ENCODE data around the gene DYNLRB1. TPM values are rescaled to one million over a fixed set of nuclear protein-coding genes. Genes with fewer than 3 reads are reported as not detected.
A peak's percentile ranks its signal among the peaks of the same experiment; 100 is the strongest.

DYNLRB1 gene
- total and polyA plus RNA-seq, 2 of the 13 experiments (the other 11 are each of a cell fraction or from before 2014, with no cell fraction given): 140 to 244 TPM

DNA sequence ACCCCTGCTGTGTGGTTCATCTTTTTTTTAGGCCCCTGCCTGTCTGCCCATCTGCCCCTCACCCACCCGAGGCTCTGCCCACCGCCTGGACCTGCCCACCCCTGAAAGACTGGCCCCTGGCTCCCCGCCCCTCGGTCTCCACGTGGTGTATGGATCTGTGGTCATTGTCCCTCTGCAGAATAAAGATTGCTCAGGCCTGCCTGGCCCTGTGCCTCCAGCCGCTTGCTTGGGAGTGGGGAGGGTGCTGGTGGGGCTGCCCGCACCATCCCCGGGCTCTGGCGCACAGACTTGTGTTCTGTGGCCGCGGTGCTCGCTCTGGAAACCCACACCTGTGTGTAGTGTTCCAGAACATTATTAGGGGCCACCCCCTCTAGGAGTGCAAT, 43.9 kb downstream of the DYNLRB1 start:
- H3K4me1 ChIP-seq (ENCODE audit: insufficient read depth, low read length): no peaks in the 10 kb centered on the region
- H3K9me3 ChIP-seq (ENCODE audit: low read length): no peaks in the 10 kb centered on the region
- intact Hi-C loops (cut with micrococcal nuclease; ENCODE audit: unreplicated experiment): no loop called here
- no peak overlapping the region for H3K4me3 ChIP-seq (replicated peaks in 1 of 3; ENCODE audit: insufficient read depth in 1 of 3, low read depth in 2 of 3, low read length in 3 of 3)
- no TSS peak for BruUV-seq (replicated peaks)
- H3K9ac ChIP-seq (ENCODE audit: insufficient read depth, low read depth, low read length): no peak overlapping the region
- DNase-seq (ENCODE audit: low spot score): no peak
- no peak overlapping the region for H3K27ac ChIP-seq (ENCODE audit: extremely low read length, insufficient read depth, low read length)
- no peak overlapping the region for H3K4me2 ChIP-seq (ENCODE audit: low read depth, low read length)
- peaks cover 15 to 24% of the 10 kb centered on the region in 2 experiments; a peak in 4 of 5 replicates for H3K36me3 ChIP-seq (replicated peaks in 1 of 2; ENCODE audit: control insufficient read depth in 1 of 2, insufficient read depth in 2 of 2, low read length in 2 of 2)
- CTCF ChIA-PET (ENCODE audit: low intra/inter-chr PET ratio, low total read pairs): no interaction called here
- TF ChIP-seq, protein P1, sequence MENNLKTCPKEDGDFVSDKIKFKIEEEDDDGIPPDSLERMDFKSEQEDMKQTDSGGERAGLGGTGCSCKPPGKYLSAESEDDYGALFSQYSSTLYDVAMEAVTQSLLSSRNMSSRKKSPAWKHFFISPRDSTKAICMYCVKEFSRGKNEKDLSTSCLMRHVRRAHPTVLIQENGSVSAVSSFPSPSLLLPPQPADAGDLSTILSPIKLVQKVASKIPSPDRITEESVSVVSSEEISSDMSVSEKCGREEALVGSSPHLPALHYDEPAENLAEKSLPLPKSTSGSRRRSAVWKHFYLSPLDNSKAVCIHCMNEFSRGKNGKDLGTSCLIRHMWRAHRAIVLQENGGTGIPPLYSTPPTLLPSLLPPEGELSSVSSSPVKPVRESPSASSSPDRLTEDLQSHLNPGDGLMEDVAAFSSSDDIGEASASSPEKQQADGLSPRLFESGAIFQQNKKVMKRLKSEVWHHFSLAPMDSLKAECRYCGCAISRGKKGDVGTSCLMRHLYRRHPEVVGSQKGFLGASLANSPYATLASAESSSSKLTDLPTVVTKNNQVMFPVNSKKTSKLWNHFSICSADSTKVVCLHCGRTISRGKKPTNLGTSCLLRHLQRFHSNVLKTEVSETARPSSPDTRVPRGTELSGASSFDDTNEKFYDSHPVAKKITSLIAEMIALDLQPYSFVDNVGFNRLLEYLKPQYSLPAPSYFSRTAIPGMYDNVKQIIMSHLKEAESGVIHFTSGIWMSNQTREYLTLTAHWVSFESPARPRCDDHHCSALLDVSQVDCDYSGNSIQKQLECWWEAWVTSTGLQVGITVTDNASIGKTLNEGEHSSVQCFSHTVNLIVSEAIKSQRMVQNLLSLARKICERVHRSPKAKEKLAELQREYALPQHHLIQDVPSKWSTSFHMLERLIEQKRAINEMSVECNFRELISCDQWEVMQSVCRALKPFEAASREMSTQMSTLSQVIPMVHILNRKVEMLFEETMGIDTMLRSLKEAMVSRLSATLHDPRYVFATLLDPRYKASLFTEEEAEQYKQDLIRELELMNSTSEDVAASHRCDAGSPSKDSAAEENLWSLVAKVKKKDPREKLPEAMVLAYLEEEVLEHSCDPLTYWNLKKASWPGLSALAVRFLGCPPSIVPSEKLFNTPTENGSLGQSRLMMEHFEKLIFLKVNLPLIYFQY (CRISPR knock-in tag; IDR thresholded peaks at IDR 0.05; ENCODE audit: borderline replicate concordance): no peak
- TF ChIP-seq, protein P2, sequence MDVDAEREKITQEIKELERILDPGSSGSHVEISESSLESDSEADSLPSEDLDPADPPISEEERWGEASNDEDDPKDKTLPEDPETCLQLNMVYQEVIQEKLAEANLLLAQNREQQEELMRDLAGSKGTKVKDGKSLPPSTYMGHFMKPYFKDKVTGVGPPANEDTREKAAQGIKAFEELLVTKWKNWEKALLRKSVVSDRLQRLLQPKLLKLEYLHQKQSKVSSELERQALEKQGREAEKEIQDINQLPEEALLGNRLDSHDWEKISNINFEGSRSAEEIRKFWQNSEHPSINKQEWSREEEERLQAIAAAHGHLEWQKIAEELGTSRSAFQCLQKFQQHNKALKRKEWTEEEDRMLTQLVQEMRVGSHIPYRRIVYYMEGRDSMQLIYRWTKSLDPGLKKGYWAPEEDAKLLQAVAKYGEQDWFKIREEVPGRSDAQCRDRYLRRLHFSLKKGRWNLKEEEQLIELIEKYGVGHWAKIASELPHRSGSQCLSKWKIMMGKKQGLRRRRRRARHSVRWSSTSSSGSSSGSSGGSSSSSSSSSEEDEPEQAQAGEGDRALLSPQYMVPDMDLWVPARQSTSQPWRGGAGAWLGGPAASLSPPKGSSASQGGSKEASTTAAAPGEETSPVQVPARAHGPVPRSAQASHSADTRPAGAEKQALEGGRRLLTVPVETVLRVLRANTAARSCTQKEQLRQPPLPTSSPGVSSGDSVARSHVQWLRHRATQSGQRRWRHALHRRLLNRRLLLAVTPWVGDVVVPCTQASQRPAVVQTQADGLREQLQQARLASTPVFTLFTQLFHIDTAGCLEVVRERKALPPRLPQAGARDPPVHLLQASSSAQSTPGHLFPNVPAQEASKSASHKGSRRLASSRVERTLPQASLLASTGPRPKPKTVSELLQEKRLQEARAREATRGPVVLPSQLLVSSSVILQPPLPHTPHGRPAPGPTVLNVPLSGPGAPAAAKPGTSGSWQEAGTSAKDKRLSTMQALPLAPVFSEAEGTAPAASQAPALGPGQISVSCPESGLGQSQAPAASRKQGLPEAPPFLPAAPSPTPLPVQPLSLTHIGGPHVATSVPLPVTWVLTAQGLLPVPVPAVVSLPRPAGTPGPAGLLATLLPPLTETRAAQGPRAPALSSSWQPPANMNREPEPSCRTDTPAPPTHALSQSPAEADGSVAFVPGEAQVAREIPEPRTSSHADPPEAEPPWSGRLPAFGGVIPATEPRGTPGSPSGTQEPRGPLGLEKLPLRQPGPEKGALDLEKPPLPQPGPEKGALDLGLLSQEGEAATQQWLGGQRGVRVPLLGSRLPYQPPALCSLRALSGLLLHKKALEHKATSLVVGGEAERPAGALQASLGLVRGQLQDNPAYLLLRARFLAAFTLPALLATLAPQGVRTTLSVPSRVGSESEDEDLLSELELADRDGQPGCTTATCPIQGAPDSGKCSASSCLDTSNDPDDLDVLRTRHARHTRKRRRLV (CRISPR knock-in tag; IDR thresholded peaks at IDR 0.05): no peak
- TF ChIP-seq ZNF558 (CRISPR knock-in tag; IDR thresholded peaks at IDR 0.05; ENCODE audit: borderline replicate concordance) (0 out of 2 replicates have a peak, but pooled peaks have one; percentile 43), ZNF790 (CRISPR knock-in tag; IDR thresholded peaks at IDR 0.05; ENCODE audit: borderline replicate concordance) (no peak), ARHGAP35 (CRISPR knock-in tag; IDR thresholded peaks at IDR 0.05; ENCODE audit: borderline replicate concordance) (no peak)
- WGBS (ENCODE audit: low lambda C conversion rate): 97% methylated on average over 12 of the region's 12 CpGs
- no peak overlapping the region for H2AFZ ChIP-seq (ENCODE audit: low read length)
- H3K79me2 ChIP-seq (ENCODE audit: insufficient read depth, low read length): no peaks in the 10 kb centered on the region
- in situ Hi-C loops (cut with HindIII; ENCODE audit: extremely low pct_ligation_motif_present, low pct_unique_long_range_greater_than_20kb): no loop called here
- POLR2A ChIA-PET: no interaction called here
- no peaks in the 10 kb centered on the region for H4K20me1 ChIP-seq (ENCODE audit: insufficient read depth, low read length)
- ATAC-seq: no peak; the same call in 2 of the 3 replicates
- no peak for FAIRE-seq
- no peaks in the 10 kb centered on the region for H3K27me3 ChIP-seq (ENCODE audit: control insufficient read depth in 1 of 2, insufficient read depth in 2 of 2, low read length in 2 of 2)

Measured in HepG2 (cell line).